Rectal smooth muscle tissue (tissue), 1 donor: ENCODE results near the gene CPOX.

Experiments
- H3K27ac ChIP-seq: one replicate; pipeline ENCODE4 v1.7.0; 2013; ENCODE audit warnings: low read depth, low read length, inconsistent platforms
- H3K27me3 ChIP-seq: one replicate; pipeline ENCODE4 v1.7.0; 2013; ENCODE audit warnings: low read length; ENCODE audit not compliant: control insufficient read depth, insufficient read depth
- H3K36me3 ChIP-seq: one replicate; pipeline ENCODE4 v1.7.0; 2013; ENCODE audit warnings: low read length; ENCODE audit not compliant: control insufficient read depth, insufficient read depth
- H3K4me1 ChIP-seq: one replicate; pipeline ENCODE4 v1.7.0; 2013; ENCODE audit warnings: low read length; ENCODE audit not compliant: control insufficient read depth, insufficient read depth
- H3K4me3 ChIP-seq: one replicate; pipeline ENCODE4 v1.7.0; 2013; ENCODE audit warnings: low read length
- H3K9ac ChIP-seq: one replicate; pipeline ENCODE4 v1.7.0; 2013; ENCODE audit warnings: low read length

CPOX gene

DNA sequence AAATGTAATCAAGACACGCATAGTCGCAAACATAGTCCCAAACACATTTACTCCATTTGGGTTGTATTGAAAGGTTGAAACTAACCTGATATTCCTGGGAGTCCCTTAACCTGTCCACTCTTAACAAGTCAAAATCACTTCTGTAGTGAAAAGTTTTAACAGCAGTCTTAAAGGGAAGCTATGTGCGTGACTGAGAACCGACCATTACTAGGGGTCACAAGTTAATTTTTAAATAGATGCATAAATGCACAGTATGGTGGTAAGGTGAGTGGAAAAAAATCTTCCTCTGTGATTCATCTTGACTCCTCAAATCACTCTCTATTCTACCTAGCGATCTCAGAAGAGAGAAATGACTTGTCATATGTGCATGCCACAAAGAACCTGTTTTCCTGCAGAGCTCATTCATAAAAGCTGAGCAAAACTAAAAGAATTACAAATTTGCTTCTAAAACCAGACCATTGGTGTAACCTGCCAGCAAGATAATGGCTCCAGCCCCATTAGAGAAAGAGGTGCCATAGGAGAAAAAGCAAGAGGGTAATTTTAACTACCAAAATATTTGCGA lies 56.9 kb downstream of the CPOX start:
- Histone ChIP-seq H3K27ac (no peak overlapping the region), H3K27me3 (no peaks in the 10 kb centered on the region), H3K4me3 (no peak overlapping the region), H3K36me3 (no peaks in the 10 kb centered on the region), H3K4me1 (no peaks in the 10 kb centered on the region), H3K9ac (no peak overlapping the region)

DNA sequence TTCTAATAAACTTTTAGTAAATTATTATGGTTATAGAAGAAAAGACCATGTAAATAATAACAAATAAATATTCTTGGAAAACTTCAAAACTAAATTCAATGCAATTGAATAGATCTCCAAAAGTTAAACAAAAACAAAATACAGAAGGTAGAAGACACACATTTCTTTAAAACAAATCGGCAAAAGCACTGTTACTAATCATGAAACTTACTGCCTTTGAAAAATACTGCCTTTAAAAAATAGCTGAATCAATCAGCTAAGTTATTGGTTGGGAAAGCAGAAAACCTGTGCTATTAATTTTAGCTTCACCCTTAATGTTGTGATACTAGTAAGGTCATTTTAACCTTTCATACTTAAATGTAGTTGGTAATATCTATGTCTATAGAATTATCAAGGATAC lies 58.7 kb downstream of the CPOX start:
- Histone ChIP-seq H3K27ac (no peak overlapping the region), H3K9ac (no peak overlapping the region), H3K4me3 (no peak overlapping the region), H3K36me3 (no peaks in the 10 kb centered on the region), H3K27me3 (no peaks in the 10 kb centered on the region), H3K4me1 (no peaks in the 10 kb centered on the region)

DNA sequence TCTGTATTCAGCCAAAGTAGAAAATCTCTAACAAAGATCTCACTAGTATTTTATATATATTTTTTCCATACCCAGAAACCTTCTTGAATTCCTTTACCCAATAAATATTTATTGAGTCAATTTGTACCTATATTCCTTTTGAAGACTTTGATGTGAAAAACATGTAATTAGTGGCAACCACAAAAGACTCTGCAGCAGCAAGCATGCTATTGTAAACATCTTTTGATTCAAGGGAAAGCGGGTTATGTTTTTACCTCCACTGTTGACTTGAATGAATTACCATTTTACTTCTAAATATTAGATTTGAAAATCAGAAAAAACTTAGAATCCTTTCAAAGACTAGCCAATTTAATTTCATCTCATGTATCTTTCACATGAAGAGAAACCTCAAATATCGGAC lies 59.2 kb downstream of the CPOX start:
- no peak overlapping the region for H3K4me3 ChIP-seq

DNA sequence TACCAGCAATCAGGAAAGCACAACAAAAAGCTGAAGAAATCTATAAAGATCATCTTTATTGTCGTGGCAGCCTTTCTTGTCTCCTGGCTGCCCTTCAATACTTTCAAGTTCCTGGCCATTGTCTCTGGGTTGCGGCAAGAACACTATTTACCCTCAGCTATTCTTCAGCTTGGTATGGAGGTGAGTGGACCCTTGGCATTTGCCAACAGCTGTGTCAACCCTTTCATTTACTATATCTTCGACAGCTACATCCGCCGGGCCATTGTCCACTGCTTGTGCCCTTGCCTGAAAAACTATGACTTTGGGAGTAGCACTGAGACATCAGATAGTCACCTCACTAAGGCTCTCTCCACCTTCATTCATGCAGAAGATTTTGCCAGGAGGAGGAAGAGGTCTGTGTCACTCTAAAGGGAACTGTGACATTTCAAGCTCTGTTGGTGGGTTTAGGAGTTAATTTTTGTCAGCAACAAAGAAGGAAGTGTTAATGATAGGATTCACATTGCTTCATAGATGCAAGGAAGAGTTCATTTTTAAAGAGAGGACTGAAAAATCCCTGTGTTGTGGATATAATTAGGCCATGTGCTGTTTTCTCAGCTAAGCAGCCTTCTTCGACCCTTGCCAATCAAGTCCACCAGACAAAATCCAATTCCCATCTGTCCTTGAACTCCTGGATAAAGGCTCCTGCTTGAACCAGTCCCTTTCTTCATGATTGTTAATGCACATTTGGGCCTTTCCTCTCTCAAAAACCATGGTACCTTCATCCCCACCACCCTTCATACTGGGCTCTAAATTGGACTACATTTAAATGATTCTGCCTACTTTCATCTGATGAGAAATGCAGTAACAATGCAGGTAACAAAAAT lies 60.5 kb downstream of the CPOX start:
- Histone ChIP-seq H3K9ac (no peak overlapping the region), H3K4me1 (no peaks in the 10 kb centered on the region), H3K36me3 (no peaks in the 10 kb centered on the region), H3K27me3 (no peaks in the 10 kb centered on the region), H3K27ac (no peak overlapping the region), H3K4me3 (peak overlapping the region; percentile 1)

More for the DNA sequence above, 59.2 kb downstream of the CPOX start:
- Histone ChIP-seq H3K36me3 (no peaks in the 10 kb centered on the region), H3K4me1 (no peaks in the 10 kb centered on the region), H3K27ac (no peak overlapping the region), H3K9ac (no peak overlapping the region), H3K27me3 (no peaks in the 10 kb centered on the region)

DNA sequence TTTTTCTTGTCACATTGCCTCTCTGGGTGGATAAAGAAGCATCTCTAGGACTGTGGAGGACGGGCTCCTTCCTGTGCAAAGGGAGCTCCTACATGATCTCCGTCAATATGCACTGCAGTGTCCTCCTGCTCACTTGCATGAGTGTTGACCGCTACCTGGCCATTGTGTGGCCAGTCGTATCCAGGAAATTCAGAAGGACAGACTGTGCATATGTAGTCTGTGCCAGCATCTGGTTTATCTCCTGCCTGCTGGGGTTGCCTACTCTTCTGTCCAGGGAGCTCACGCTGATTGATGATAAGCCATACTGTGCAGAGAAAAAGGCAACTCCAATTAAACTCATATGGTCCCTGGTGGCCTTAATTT lies 61.2 kb downstream of the CPOX start:
- H3K27me3 ChIP-seq, result no peaks in the 10 kb centered on the region
- no peak overlapping the region for H3K4me3 ChIP-seq
- H3K9ac ChIP-seq, result no peak overlapping the region
- no peaks in the 10 kb centered on the region for H3K4me1 ChIP-seq
- H3K27ac ChIP-seq, result no peak overlapping the region
- H3K36me3 ChIP-seq, result no peaks in the 10 kb centered on the region

DNA sequence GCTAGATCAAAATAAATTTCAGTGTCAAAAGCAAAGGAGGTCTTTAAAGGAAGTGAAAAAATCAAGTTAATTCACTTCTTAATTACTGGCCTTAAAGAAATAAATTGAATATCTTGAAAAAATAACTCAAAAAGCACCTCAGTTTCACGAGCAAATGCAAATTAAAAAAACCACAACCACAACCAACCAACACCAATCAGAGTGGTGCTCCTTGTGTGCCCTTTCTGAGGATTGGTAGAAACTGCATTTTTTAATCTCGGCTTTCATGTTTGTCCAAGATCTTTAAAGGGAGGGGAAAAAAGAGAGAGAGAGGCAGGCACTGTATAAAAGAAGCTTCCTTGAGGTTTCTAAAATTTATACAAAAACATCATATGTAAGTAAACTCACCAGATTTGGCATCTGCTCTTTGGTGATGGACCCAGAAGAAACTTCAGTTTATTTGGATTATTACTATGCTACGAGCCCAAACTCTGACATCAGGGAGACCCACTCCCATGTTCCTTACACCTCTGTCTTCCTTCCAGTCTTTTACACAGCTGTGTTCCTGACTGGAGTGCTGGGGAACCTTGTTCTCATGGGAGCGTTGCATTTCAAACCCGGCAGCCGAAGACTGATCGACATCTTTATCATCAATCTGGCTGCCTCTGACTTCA lies 61.7 kb downstream of the CPOX start, which contains the start of gene GPR15:
GPR15 (plus strand) TSS at position 357 of the 653 bp plus-strand sequence; CDS start at position 413, 56 bp downstream.
- no peaks in the 10 kb centered on the region for H3K36me3 ChIP-seq
- no peak within 1 kb of the TSS for H3K27ac ChIP-seq
- no peak within 1 kb of the TSS for H3K9ac ChIP-seq
- peak within 1 kb of the TSS; percentile 1 for H3K4me3 ChIP-seq
- H3K4me1 ChIP-seq, result no peaks in the 10 kb centered on the region
- H3K27me3 ChIP-seq, result no peaks in the 10 kb centered on the region

DNA sequence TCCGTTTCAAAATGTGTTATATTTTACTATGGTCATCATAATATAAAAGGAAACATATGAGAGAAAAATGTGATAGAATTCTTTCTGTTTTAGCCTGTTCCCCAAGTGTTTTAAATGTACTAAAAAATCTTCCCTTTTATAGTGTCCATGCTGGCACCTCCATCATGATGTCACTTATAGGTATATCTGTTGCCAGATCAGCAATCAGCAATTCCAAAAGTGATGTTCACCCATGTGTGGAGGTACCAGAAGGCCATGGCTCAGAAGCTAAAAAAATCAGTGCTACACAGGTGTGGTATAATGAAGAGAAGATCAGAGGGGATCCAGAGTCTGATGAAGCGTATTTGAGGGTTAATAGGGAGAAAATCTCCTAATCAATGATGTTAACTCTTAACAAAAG lies 62.7 kb downstream of the CPOX start:
- Histone ChIP-seq H3K4me1 (no peaks in the 10 kb centered on the region), H3K4me3 (no peak overlapping the region), H3K9ac (no peak overlapping the region), H3K27me3 (no peaks in the 10 kb centered on the region), H3K36me3 (no peaks in the 10 kb centered on the region), H3K27ac (no peak overlapping the region)

DNA sequence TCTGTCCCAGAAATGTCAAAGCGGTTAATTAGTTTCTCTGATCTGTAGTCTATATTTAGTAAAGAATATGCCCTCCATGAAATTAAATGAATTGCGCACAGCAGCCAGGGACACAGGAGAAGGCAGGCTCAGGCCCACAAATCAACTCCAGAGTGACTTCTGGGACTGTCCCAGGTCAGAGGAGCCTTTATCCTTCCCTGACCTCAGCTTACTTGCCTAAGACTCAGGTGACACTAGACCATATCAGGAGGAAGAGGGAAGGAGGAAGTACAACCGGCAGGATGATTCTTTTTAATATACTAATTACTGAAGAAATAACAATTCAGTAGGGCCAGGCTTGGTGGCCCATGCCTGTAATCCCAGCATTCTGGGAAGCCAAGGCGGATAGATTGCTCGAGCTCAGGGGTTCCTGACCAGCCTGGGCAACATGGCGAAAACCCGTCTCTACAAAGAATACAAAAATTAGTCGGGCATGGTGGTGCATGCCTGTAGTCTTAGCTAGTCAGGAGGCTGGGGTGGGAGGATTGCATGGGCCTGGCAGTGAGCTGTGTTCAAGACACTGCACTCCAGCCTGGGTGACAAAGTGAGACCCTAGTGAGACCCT lies 63.5 kb downstream of the CPOX start:
- Histone ChIP-seq H3K27ac (no peak overlapping the region), H3K36me3 (no peaks in the 10 kb centered on the region)

More for the DNA sequence above, 63.5 kb downstream of the CPOX start:
- H3K4me1 ChIP-seq, result no peaks in the 10 kb centered on the region
- H3K27me3 ChIP-seq, result no peaks in the 10 kb centered on the region
- H3K4me3 ChIP-seq, result no peak overlapping the region
- no peak overlapping the region for H3K9ac ChIP-seq
